CD4-positive, alpha-beta T cell treated with Interleukin-21 for 1 hour (primary cell): ENCODE data around the gene PAPOLA.
"Not testable (repeated sequence)": the region's sequence is repeated elsewhere in the genome, so short reads cannot be mapped to it uniquely, and the experiment has no call there.

Source experiments
- DNase-seq: peaks from one replicate; pipeline ENCODE4 v3.0.0-alpha.2; 2020

Gene PAPOLA

GRCh38 chr14:96501740-96502620 lies at the start of gene PAPOLA:
TSS of gene PAPOLA (plus strand) at chr14:96502382. CDS start at chr14:96502593, 211 bp downstream.
- peak; percentile 96 for DNase-seq

- DNase-seq: no peak
Observed at GRCh38 chr14:96452684-96453083, 49.5 kb upstream of the PAPOLA start.

- no peak for DNase-seq
Observed at GRCh38 chr14:96455588-96455987, 46.6 kb upstream of the PAPOLA start.

GRCh38 chr14:96459851-96460250 lies 42.3 kb upstream of the PAPOLA start:
- no peak for DNase-seq

GRCh38 chr14:96461950-96462798 lies 40.0 kb upstream of the PAPOLA start:
- DNase-seq: no peak

- DNase-seq: no peak
Observed at GRCh38 chr14:96464136-96464535, 38.0 kb upstream of the PAPOLA start.

GRCh38 chr14:96466918-96467317 lies 35.3 kb upstream of the PAPOLA start:
- DNase-seq: no peak

GRCh38 chr14:96470331-96470730 lies 31.9 kb upstream of the PAPOLA start:
- DNase-seq: no peak

- DNase-seq: not testable (repeated sequence)
Observed at GRCh38 chr14:96470967-96471366, 31.2 kb upstream of the PAPOLA start.

GRCh38 chr14:96478119-96478518 lies 24.1 kb upstream of the PAPOLA start:
- DNase-seq: no peak

GRCh38 chr14:96479435-96480146 lies 22.6 kb upstream of the PAPOLA start:
- DNase-seq: no peak

- DNase-seq: no peak
Observed at GRCh38 chr14:96481731-96482314, 20.4 kb upstream of the PAPOLA start.

- DNase-seq: no peak
Observed at GRCh38 chr14:96482986-96483385, 19.2 kb upstream of the PAPOLA start.

- no peak for DNase-seq
Observed at GRCh38 chr14:96484399-96484798, 17.8 kb upstream of the PAPOLA start.

- no peak for DNase-seq
Observed at GRCh38 chr14:96486705-96487104, 15.5 kb upstream of the PAPOLA start.

- no peak for DNase-seq
Observed at GRCh38 chr14:96489327-96489726, 12.9 kb upstream of the PAPOLA start.

GRCh38 chr14:96493178-96493577 lies 9.0 kb upstream of the PAPOLA start:
- DNase-seq: no peak

GRCh38 chr14:96494331-96494730 lies 7.9 kb upstream of the PAPOLA start:
- DNase-seq: no peak

- DNase-seq: no peak
Observed at GRCh38 chr14:96497087-96497486, 5.1 kb upstream of the PAPOLA start.

- DNase-seq: no peak
Observed at GRCh38 chr14:96497586-96497985, 4.6 kb upstream of the PAPOLA start.

- peak; percentile 9 for DNase-seq
Observed at GRCh38 chr14:96501217-96501739, 904 bp upstream of the PAPOLA start.

GRCh38 chr14:96502621-96503305 lies 581 bp downstream of the PAPOLA start:
- DNase-seq: no peak
